BE2C (cell line): ENCODE results near the gene HOXA11.

Experiments used
- DNase-seq: peaks from one replicate; pipeline ENCODE4 v3.0.0-alpha.2; 2020
- H3K27me3 ChIP-seq: fragments of 250-450 bp; sonication (Bioruptor Pico); 2 replicates; pipeline ENCODE4 v1.5.1; 2020; ENCODE audit warnings: mild to moderate bottlenecking
- H3K36me3 ChIP-seq: fragments of 250-450 bp; sonication (Bioruptor Pico); 2 replicates; pipeline ENCODE4 v1.5.1; 2020; ENCODE audit warnings: mild to moderate bottlenecking
- H3K4me1 ChIP-seq: fragments of 250-450 bp; sonication (Bioruptor Pico); 2 replicates; pipeline ENCODE4 v1.5.1; 2020
- H3K4me3 ChIP-seq: 2 replicates; pipeline ENCODE4 v1.5.1; 2011; ENCODE audit warnings: low read depth, low read length
- H3K9me3 ChIP-seq: fragments of 250-450 bp; sonication (Bioruptor Pico); 2 replicates; pipeline ENCODE4 v1.5.1; 2020
- CTCF ChIP-seq: IDR thresholded peaks from 2 replicates; pipeline ENCODE4 v1.5.1; 2012; ENCODE audit warnings: mild to moderate bottlenecking, low read depth, low read length

HOXA11 gene

GRCh38 chr7:27158436-27159265 is 26.4 kb downstream of the HOXA11 start:
- Histone ChIP-seq H3K4me3 (no peak overlapping the region), H3K9me3 (no peaks in the 10 kb centered on the region), H3K27me3 (peaks cover 97% of the 10 kb centered on the region), H3K36me3 (no peaks in the 10 kb centered on the region), H3K4me1 (no peaks in the 10 kb centered on the region)
- peak; percentile 4 for DNase-seq
- no peak for TF ChIP-seq CTCF

GRCh38 chr7:27157702-27158431 is 27.2 kb downstream of the HOXA11 start:
- peak; percentile 2 for DNase-seq
- Histone ChIP-seq H3K36me3 (no peaks in the 10 kb centered on the region), H3K9me3 (no peaks in the 10 kb centered on the region), H3K4me1 (no peaks in the 10 kb centered on the region), H3K27me3 (peaks cover 97% of the 10 kb centered on the region), H3K4me3 (no peak overlapping the region)
- no peak for TF ChIP-seq CTCF

- Histone ChIP-seq H3K4me3 (no peak overlapping the region), H3K36me3 (no peaks in the 10 kb centered on the region), H3K9me3 (no peaks in the 10 kb centered on the region), H3K27me3 (peaks cover 97% of the 10 kb centered on the region), H3K4me1 (no peaks in the 10 kb centered on the region)
- TF ChIP-seq CTCF: no peak
- peak; percentile 2 for DNase-seq
These were observed 27.9 kb downstream of the HOXA11 start for GRCh38 chr7:27156916-27157701.

GRCh38 chr7:27156508-27156898 is 28.5 kb downstream of the HOXA11 start, which contains the start of gene HOXA7:
HOXA7 (minus strand) TSS chr7:27156675; CDS start chr7:27156545, 130 bp downstream.
- H3K27me3 ChIP-seq: peaks cover 98% of the 10 kb centered on the region
- no peak for TF ChIP-seq CTCF
- DNase-seq: peak; percentile 11
- no peaks in the 10 kb centered on the region for H3K36me3 ChIP-seq
- no peaks in the 10 kb centered on the region for H3K4me1 ChIP-seq
- no peaks in the 10 kb centered on the region for H3K9me3 ChIP-seq
- H3K4me3 ChIP-seq: peak within 1 kb of the TSS; percentile 20; the same call in 1 of the 2 replicates

GRCh38 chr7:27155816-27156507 is 29.1 kb downstream of the HOXA11 start:
- Histone ChIP-seq H3K27me3 (peaks cover 100% of the 10 kb centered on the region), H3K9me3 (no peaks in the 10 kb centered on the region), H3K4me1 (no peaks in the 10 kb centered on the region), H3K36me3 (no peaks in the 10 kb centered on the region), H3K4me3 (peak overlapping the region; percentile 20; the same call in 1 of the 2 replicates)
- no peak for TF ChIP-seq CTCF
- DNase-seq: peak; percentile 6
